Activated naive CD8-positive, alpha-beta T cell treated with anti-CD3 and anti-CD28 coated beads, Interleukin-2, amount 10 ng/mL, durations not matched to agents 7 days and 5 days (primary cell): Measurements from ENCODE around the gene ARRB2. TPM values are rescaled to one million over a fixed set of nuclear protein-coding genes. Genes with fewer than 3 reads are reported as not detected.

ENCODE experiments used
- ATAC-seq: fragments of 150-1000 bp; cut with Tn5 transposase; one replicate; pipeline ENCODE4 v1.10.0; 2021; ENCODE audit warnings: low read depth, moderate library complexity
- POLR2A ChIA-PET: fragments of 350-600 bp; sonication (Branson Sonifier 250); formaldehyde crosslinking; loops from one replicate; lab custom pipeline; 2021; ENCODE audit warnings: antibody characterized with exemption; lab: Charles Lee
- DNase-seq: peaks from one replicate; pipeline ENCODE4 v3.0.0; 2021
- H3K27ac Mint-ChIP-seq: one replicate; pipeline ENCODE4 v1.8.0; 2022; ENCODE audit warnings: mild to moderate bottlenecking, mixed read lengths
- H3K27me3 Mint-ChIP-seq: one replicate; pipeline ENCODE4 v1.8.0; 2022; ENCODE audit warnings: mild to moderate bottlenecking, moderate library complexity, mixed read lengths
- H3K36me3 Mint-ChIP-seq: one replicate; pipeline ENCODE4 v1.8.0; 2021; ENCODE audit warnings: mild to moderate bottlenecking, mixed read lengths
- H3K4me1 Mint-ChIP-seq: one replicate; pipeline ENCODE4 v1.8.0; 2021; ENCODE audit warnings: mixed read lengths
- H3K4me3 Mint-ChIP-seq: one replicate; pipeline ENCODE4 v1.8.0; 2022; ENCODE audit warnings: mild to moderate bottlenecking, moderate library complexity, mixed read lengths
- H3K9me3 Mint-ChIP-seq: one replicate; pipeline ENCODE4 v1.8.0; 2021; ENCODE audit warnings: mixed read lengths
- total RNA-seq, 2 experiments: library from RNA; stranded (reverse); gene quantifications; one replicate each; pipeline ENCODE4 v1.2.3, GENCODE V29; 2021

Gene ARRB2
- total RNA-seq, 2 experiments from 2014 or later: 325 to 330 TPM

DNA sequence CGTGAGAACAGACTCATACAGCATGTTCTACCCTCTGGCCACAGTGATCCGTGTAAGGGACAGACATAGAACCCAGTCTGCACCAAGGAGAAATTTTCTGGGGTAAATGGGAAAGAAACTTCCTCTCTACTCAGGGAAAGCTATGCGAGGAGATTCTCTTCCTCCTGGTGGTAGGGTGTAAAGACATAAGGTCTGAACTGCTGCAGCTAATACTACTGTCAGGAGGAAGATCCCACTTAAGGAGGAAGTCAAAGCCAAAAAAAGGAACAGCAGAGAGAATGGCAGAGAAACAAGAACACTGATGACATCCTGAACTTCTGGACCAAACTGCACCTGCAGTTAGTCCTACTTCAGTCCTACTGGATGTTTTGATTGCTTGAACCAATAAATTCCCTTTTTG is 54.2 kb downstream of the ARRB2 start:
- DNase-seq (no peak), ATAC-seq (no peak)
- no peaks in the 10 kb centered on the region for H3K4me1 Mint-ChIP-seq
- no peaks in the 10 kb centered on the region for H3K36me3 Mint-ChIP-seq
- POLR2A ChIA-PET: no interaction called here
- peaks cover 18% of the 10 kb centered on the region for H3K27me3 Mint-ChIP-seq
- H3K4me3 Mint-ChIP-seq: no peak overlapping the region
- H3K27ac Mint-ChIP-seq: no peak overlapping the region
- H3K9me3 Mint-ChIP-seq: no peaks in the 10 kb centered on the region

DNA sequence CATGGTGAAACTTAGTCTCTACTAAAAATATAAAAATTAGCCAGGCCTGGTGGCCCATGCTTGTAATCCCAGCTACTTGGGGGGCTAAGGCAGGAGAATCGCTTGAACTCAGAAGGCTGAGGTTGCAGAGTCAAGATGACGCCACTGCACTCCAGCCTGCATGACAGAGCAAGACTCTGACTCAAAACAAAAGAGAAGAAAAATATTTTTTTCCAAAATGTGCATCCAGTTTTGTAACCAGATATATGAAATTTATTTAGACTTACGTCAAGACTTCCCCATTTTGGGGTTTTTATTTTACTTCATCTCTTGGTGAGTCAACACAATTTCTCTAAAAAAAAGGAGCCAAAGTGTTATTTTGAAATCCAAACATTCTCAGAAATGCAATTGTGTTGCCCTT is 55.8 kb downstream of the ARRB2 start:
- Mint-ChIP-seq H3K4me1 (peaks cover 4% of the 10 kb centered on the region), H3K9me3 (no peaks in the 10 kb centered on the region), H3K27me3 (peaks cover 23% of the 10 kb centered on the region), H3K36me3 (no peaks in the 10 kb centered on the region), H3K4me3 (no peak overlapping the region), H3K27ac (no peak overlapping the region)
- ATAC-seq (no peak), DNase-seq (no peak)
- POLR2A ChIA-PET: no interaction called here

DNA sequence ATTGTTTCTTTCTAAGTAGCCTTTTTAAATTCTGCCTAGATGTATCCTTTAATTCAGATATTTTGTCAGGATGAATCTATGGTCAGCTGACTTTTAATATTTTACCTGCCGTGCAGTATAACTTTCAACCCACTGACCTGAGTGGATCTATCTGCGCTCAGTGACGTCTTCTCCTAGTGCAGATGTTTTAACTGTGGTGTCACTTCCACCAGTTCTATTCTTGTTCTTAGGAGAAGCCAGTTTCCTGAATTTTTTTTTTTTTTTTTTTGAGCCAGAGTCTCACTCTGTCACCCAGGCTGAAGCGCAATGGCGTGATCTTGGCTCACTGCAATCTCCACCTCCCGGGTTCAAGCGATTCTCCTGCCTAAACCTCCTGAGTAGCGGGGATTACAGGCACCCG is 56.3 kb downstream of the ARRB2 start:
- H3K4me3 Mint-ChIP-seq: no peak overlapping the region
- ATAC-seq: no peak
- H3K4me1 Mint-ChIP-seq: peaks cover 8% of the 10 kb centered on the region
- H3K9me3 Mint-ChIP-seq: no peaks in the 10 kb centered on the region
- H3K27me3 Mint-ChIP-seq: peaks cover 21% of the 10 kb centered on the region
- H3K36me3 Mint-ChIP-seq: no peaks in the 10 kb centered on the region
- POLR2A ChIA-PET: no interaction called here
- H3K27ac Mint-ChIP-seq: no peak overlapping the region
- no peak for DNase-seq

DNA sequence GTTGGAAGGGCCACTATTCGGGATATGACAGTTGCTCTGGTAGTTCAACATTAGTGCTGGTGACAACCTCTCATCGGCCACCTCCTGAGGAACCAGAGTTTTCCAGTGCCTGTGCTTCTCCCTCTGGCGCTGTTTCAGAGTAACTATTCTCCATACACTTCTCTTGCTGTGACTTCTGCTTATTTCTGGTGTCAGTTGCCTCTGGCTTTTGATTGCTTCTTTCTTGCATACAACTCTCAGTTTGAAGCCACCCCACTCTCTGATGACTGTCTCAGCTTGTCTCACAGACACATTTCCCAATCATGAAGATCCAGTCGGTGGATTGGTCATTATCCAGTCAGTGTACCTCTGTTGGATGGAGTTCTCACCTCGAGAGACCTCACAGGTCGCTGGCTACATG is 57.9 kb downstream of the ARRB2 start:
- Mint-ChIP-seq H3K4me3 (no peak overlapping the region), H3K4me1 (peaks cover 11% of the 10 kb centered on the region), H3K27me3 (peaks cover 24% of the 10 kb centered on the region), H3K36me3 (no peaks in the 10 kb centered on the region), H3K9me3 (no peaks in the 10 kb centered on the region), H3K27ac (no peak overlapping the region)
- ATAC-seq (no peak), DNase-seq (no peak)
- POLR2A ChIA-PET: no interaction called here

DNA sequence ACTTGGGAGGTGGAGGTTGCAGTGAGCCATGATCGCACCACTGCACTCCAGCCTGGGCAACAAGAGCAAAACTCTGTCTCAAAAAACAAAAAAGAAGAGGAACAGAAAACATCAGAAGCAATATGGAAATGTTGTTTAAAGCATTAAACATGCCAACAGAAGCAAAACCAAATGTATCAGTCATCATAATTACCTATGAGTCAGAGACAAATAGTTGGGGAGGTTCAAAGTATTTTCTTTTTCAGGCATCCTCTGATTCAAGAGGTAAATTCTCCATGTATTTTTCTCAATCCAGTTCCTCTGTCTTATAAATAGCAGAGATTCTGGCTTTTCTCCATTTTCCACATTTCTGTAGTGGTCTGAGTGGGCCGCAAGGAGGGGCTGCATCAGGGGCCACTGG is 59.2 kb downstream of the ARRB2 start:
- H3K4me3 Mint-ChIP-seq: no peak overlapping the region
- H3K36me3 Mint-ChIP-seq: no peaks in the 10 kb centered on the region
- H3K27ac Mint-ChIP-seq: no peak overlapping the region
- H3K27me3 Mint-ChIP-seq: peaks cover 23% of the 10 kb centered on the region
- H3K4me1 Mint-ChIP-seq: peaks cover 13% of the 10 kb centered on the region
- ATAC-seq (no peak), DNase-seq (no peak)
- H3K9me3 Mint-ChIP-seq: no peaks in the 10 kb centered on the region
- POLR2A ChIA-PET: no interaction called here

Other genes starting within 250 kb of the ARRB2 start
- 1 to 10 TPM; 6.7 to 6.9 TPM for gene SPNS2, start 211.8 kb upstream of the ARRB2 start, total RNA-seq
- 10 to 100 TPM; 59.1 to 61.6 TPM for gene MYBBP1A, start 155.2 kb upstream of the ARRB2 start, total RNA-seq
- not detected for gene GGT6, start 150.1 kb upstream of the ARRB2 start, total RNA-seq
- gene SMTNL2, start 126.1 kb upstream of the ARRB2 start, total RNA-seq: not detected
- not detected for gene ALOX15, start 69.0 kb upstream of the ARRB2 start, total RNA-seq
- 10 to 100 TPM; 73.8 to 74.7 TPM for gene PELP1, start 6.5 kb upstream of the ARRB2 start, total RNA-seq
- gene MED11, start 20.8 kb downstream of the ARRB2 start, total RNA-seq: 10 to 100 TPM; 29.4 to 32.2 TPM
- gene ZMYND15, start 29.2 kb downstream of the ARRB2 start, total RNA-seq: under 1 TPM in 1 of 2 experiments, not detected in 1; 0.17 TPM
- gene CXCL16, start 29.3 kb downstream of the ARRB2 start, total RNA-seq: 1 to 10 TPM; 2.7 to 3.0 TPM
- not detected for gene TM4SF5, start 61.3 kb downstream of the ARRB2 start, total RNA-seq
- gene VMO1, start 75.7 kb downstream of the ARRB2 start, total RNA-seq: not detected
- gene GLTPD2, start 78.3 kb downstream of the ARRB2 start, total RNA-seq: not detected
- 10 to 100 TPM; 81.4 to 83.1 TPM for gene PSMB6, start 85.5 kb downstream of the ARRB2 start, total RNA-seq
- 10 to 100 TPM; 18.8 to 21.7 TPM for gene PLD2, start 96.5 kb downstream of the ARRB2 start, total RNA-seq
- 100 to 1,000 TPM; 123 to 128 TPM for gene MINK1, start 122.7 kb downstream of the ARRB2 start, total RNA-seq
- 1 to 10 TPM; 1.9 to 3.0 TPM for gene C17orf107, start 188.9 kb downstream of the ARRB2 start, total RNA-seq
- 1 to 10 TPM in 1 of 2 experiments, under 1 TPM in 1; 0.65 to 1.1 TPM for gene CHRNE, start 192.5 kb downstream of the ARRB2 start, total RNA-seq
- gene GP1BA, start 221.6 kb downstream of the ARRB2 start, total RNA-seq: not detected
- 10 to 100 TPM; 67.6 to 78.1 TPM for gene SLC25A11, start 229.4 kb downstream of the ARRB2 start, total RNA-seq
- 100 to 1,000 TPM; 202 TPM for gene RNF167, start 229.6 kb downstream of the ARRB2 start, total RNA-seq
- 1,000 to 10,000 TPM; 1,712 to 1,828 TPM for gene PFN1, start 237.9 kb downstream of the ARRB2 start, total RNA-seq
- 10 to 100 TPM; 31.4 to 32.9 TPM for gene ENO3, start 240.5 kb downstream of the ARRB2 start, total RNA-seq